Tibial nerve (tissue), 4 donors: Measurements from ENCODE around the gene SLC16A11. TPM values are rescaled to one million over a fixed set of nuclear protein-coding genes. Genes with fewer than 3 reads are reported as not detected.

ENCODE experiments used
- DNase-seq, 2 donors: peaks; one replicate each; pipeline ENCODE4 v3.0.0-alpha.2; 2019; ENCODE audit warnings: low spot score in 2 of 2
- H3K27ac ChIP-seq, 4 donors: fragments of 200-600 bp; sonication (generic) in 3 of 4; one replicate each; pipeline ENCODE4 v1.5.1; 2017 to 2019; ENCODE audit warnings: mild to moderate bottlenecking in 1 of 4
- H3K27me3 ChIP-seq, 2 donors: fragments of 200-600 bp; sonication (generic) in 1 of 2; one replicate each; pipeline versions ENCODE4 v1.5.1 to v1.6.0; 2017 to 2019
- H3K36me3 ChIP-seq, 3 donors: fragments of 200-600 bp; sonication (generic); one replicate each; pipeline ENCODE4 v1.5.1; 2018 to 2019
- H3K4me1 ChIP-seq, 4 donors: fragments of 200-600 bp; sonication (generic) in 3 of 4; one replicate each; pipeline ENCODE4 v1.5.1; 2017 to 2019
- H3K4me3 ChIP-seq, 4 donors: fragments of 200-600 bp; sonication (generic) in 3 of 4; one replicate each; pipeline ENCODE4 v1.5.1; 2017 to 2019; ENCODE audit warnings: mild to moderate bottlenecking in 1 of 4, moderate library complexity in 1 of 4
- H3K9me3 ChIP-seq, 4 donors: fragments of 200-600 bp; sonication (generic) in 3 of 4; one replicate each; pipeline ENCODE4 v1.5.1; 2017 to 2019
- CTCF ChIP-seq, 5 experiments: fragments of 200-600 bp in 3 of 5; fragments of 450-650 bp in 2 of 5; sonication (generic) in 3 of 5; IDR thresholded peaks; one replicate each; pipeline ENCODE4 v1.5.1; 2016 to 2019; ENCODE audit warnings: antibody characterized with exemption in 5 of 5, mild to moderate bottlenecking in 3 of 5, moderate library complexity in 2 of 5
- EP300 ChIP-seq, 2 donors: sonication (generic); formaldehyde crosslinking; IDR thresholded peaks; one replicate each; pipeline ENCODE4 v1.6.1; 2017; ENCODE audit warnings: antibody characterized with exemption in 2 of 2, mild to moderate bottlenecking in 1 of 2
- POLR2A ChIP-seq, 2 donors: fragments of 450-650 bp; IDR thresholded peaks; one replicate each; pipeline ENCODE4 v1.6.1; 2017; ENCODE audit warnings: antibody characterized with exemption in 2 of 2, mild to moderate bottlenecking in 2 of 2, moderate library complexity in 2 of 2
- whole genome bisulfite sequencing, 2 donors: methylation state at CpG; one replicate each; pipeline ENCODE4 v1.1.5; 2018; 5-methylcytosine and 5-hydroxymethylcytosine counted together
- total RNA-seq, 4 donors: library from RNA; depleted of rRNA; stranded (reverse); fragments of >200 nt; gene quantifications; one replicate each; pipeline ENCODE4 v1.1.0, GENCODE V29; 2016

The SLC16A11 gene
- total RNA-seq, 4 donors from 2014 or later = 0.78 TPM; not detected in 3

- Histone ChIP-seq H3K27me3 (no peaks in the 10 kb centered on the region), H3K36me3 (no peaks in the 10 kb centered on the region), H3K9me3 (no peaks in the 10 kb centered on the region), H3K4me1 (peaks cover 0 to 11% (median 0%) of the 10 kb centered on the region in 4 donors), H3K4me3 (no peak overlapping the region), H3K27ac (no peak overlapping the region)
- DNase-seq = no peak
- TF ChIP-seq CTCF (IDR thresholded peaks at IDR 0.05) = no peak
- WGBS, 2 donors = 85 to 86% methylated on average over 16 of the region's 16 CpGs
These were observed 37.6 kb upstream of the SLC16A11 start for GRCh38 chr17:7081341-7082062.

- Histone ChIP-seq H3K4me1 (peaks cover 0 to 11% (median 0%) of the 10 kb centered on the region in 4 donors), H3K9me3 (no peaks in the 10 kb centered on the region), H3K4me3 (no peak overlapping the region), H3K27me3 (no peaks in the 10 kb centered on the region), H3K27ac (peak overlapping the region in 1 of 4 donors; percentile 67), H3K36me3 (no peaks in the 10 kb centered on the region)
- WGBS, 2 donors = 65 to 76% methylated on average over 10 of the region's 10 CpGs
- DNase-seq = peak; percentile 21 to 71
- TF ChIP-seq EP300 (IDR thresholded peaks at IDR 0.05) (peak in 1 of 2 donors; percentile 78), CTCF (IDR thresholded peaks at IDR 0.05) (no peak)
These were observed 36.7 kb upstream of the SLC16A11 start for GRCh38 chr17:7080456-7081041.

- no peak for DNase-seq
- H3K9me3 ChIP-seq = no peaks in the 10 kb centered on the region
- peak within 1 kb of the TSS in 1 of 4 donors; percentile 67 for H3K27ac ChIP-seq
- no peaks in the 10 kb centered on the region for H3K36me3 ChIP-seq
- peak within 1 kb of the TSS in 1 of 4 donors; percentile 30 for H3K4me3 ChIP-seq
- no peak for TF ChIP-seq POLR2A (IDR thresholded peaks at IDR 0.05)
- 59 to 70% methylated on average over 15 of the region's 15 CpGs for WGBS, 2 donors
- H3K4me1 ChIP-seq = peaks cover 0 to 11% (median 0%) of the 10 kb centered on the region in 4 donors
- no peaks in the 10 kb centered on the region for H3K27me3 ChIP-seq
These were observed 35.9 kb upstream of the SLC16A11 start, which contains the start of gene CLEC10A for GRCh38 chr17:7079581-7080455. Gene CLEC10A, minus strand, starts transcription at chr17:7080251. Its CDS starts 1,439 bp downstream, at chr17:7078812.

GRCh38 chr17:7078711-7079110, 34.8 kb upstream of the SLC16A11 start:
- Histone ChIP-seq H3K9me3 (no peaks in the 10 kb centered on the region), H3K4me1 (peaks cover 0 to 11% (median 0%) of the 10 kb centered on the region in 4 donors), H3K4me3 (peak overlapping the region in 1 of 4 donors; percentile 3), H3K27ac (no peak overlapping the region), H3K36me3 (no peaks in the 10 kb centered on the region), H3K27me3 (no peaks in the 10 kb centered on the region)
- TF ChIP-seq EP300 (IDR thresholded peaks at IDR 0.05) = no peak
- TF ChIP-seq POLR2A (IDR thresholded peaks at IDR 0.05) = no peak
- TF ChIP-seq CTCF (IDR thresholded peaks at IDR 0.05) = no peak
- no peak for DNase-seq
- WGBS, 2 donors = 80 to 90% methylated on average over 10 of the region's 10 CpGs

- H3K27ac ChIP-seq = no peak overlapping the region
- no peaks in the 10 kb centered on the region for H3K36me3 ChIP-seq
- 74 to 77% methylated on average over 7 of the region's 7 CpGs for WGBS, 2 donors
- DNase-seq = no peak
- no peaks in the 10 kb centered on the region for H3K9me3 ChIP-seq
- no peaks in the 10 kb centered on the region for H3K27me3 ChIP-seq
- H3K4me1 ChIP-seq = peaks cover 0 to 11% (median 0%) of the 10 kb centered on the region in 4 donors
- no peak for TF ChIP-seq POLR2A (IDR thresholded peaks at IDR 0.05)
- TF ChIP-seq EP300 (IDR thresholded peaks at IDR 0.05) = no peak
- TF ChIP-seq CTCF (IDR thresholded peaks at IDR 0.05) = no peak
- peak overlapping the region in 1 of 4 donors; percentile 3 for H3K4me3 ChIP-seq
These were observed 34.1 kb upstream of the SLC16A11 start for GRCh38 chr17:7077911-7078546.
